ENCODE results near the gene ANAPC10. TPM values are rescaled to one million over a fixed set of nuclear protein-coding genes. Genes with fewer than 3 reads are reported as not detected.
A peak's percentile ranks its signal among the peaks of the same experiment; 100 is the strongest.

Gene ANAPC10
- total RNA-seq, 2 donors from 2014 or later, result 22.3 to 31.4 TPM

GRCh38 chr4:145075742-145076468 lies 22.1 kb downstream of the ANAPC10 start:
- WGBS, result 96% methylated on average over 1 of the region's 1 CpG
- intact Hi-C loops (cut with DNase I), result no loop called here
- TF ChIP-seq CTCF (IDR thresholded peaks at IDR 0.05) (no peak), POLR2AphosphoS5 (IDR thresholded peaks at IDR 0.05) (no peak), POLR2A (IDR thresholded peaks at IDR 0.05) (no peak)
- no peak for DNase-seq (ENCODE audit: low spot score)
- no peak overlapping the region for H3K27ac ChIP-seq
- no peaks in the 10 kb centered on the region for H3K9me3 ChIP-seq
- H3K36me3 ChIP-seq, result no peaks in the 10 kb centered on the region
- H3K4me1 ChIP-seq (replicated peaks), result no peaks in the 10 kb centered on the region
- H3K4me3 ChIP-seq, result no peak overlapping the region
- H3K27me3 ChIP-seq (replicated peaks; ENCODE audit: insufficient read depth), result no peaks in the 10 kb centered on the region

- WGBS, result 95% methylated on average over 2 of the region's 2 CpGs
- intact Hi-C loops (cut with DNase I), result no loop called here
- Histone ChIP-seq H3K9me3 (no peaks in the 10 kb centered on the region), H3K36me3 (no peaks in the 10 kb centered on the region), H3K4me1 (replicated peaks) (no peaks in the 10 kb centered on the region), H3K4me3 (no peak overlapping the region), H3K27ac (no peak overlapping the region), H3K27me3 (replicated peaks; ENCODE audit: insufficient read depth) (no peaks in the 10 kb centered on the region)
- TF ChIP-seq CTCF (IDR thresholded peaks at IDR 0.05), result no peak
- no peak for TF ChIP-seq POLR2A (IDR thresholded peaks at IDR 0.05)
- TF ChIP-seq POLR2AphosphoS5 (IDR thresholded peaks at IDR 0.05), result no peak
- no peak for DNase-seq (ENCODE audit: low spot score)
Observed at GRCh38 chr4:145071560-145071959, 26.4 kb downstream of the ANAPC10 start.

GRCh38 chr4:145069361-145069760 lies 28.6 kb downstream of the ANAPC10 start:
- intact Hi-C loops (cut with DNase I), result no loop called here
- Histone ChIP-seq H3K27me3 (replicated peaks; ENCODE audit: insufficient read depth) (no peaks in the 10 kb centered on the region), H3K4me1 (replicated peaks) (no peaks in the 10 kb centered on the region), H3K4me3 (no peak overlapping the region), H3K27ac (no peak overlapping the region), H3K9me3 (no peaks in the 10 kb centered on the region), H3K36me3 (no peaks in the 10 kb centered on the region)
- 88% methylated on average over 3 of the region's 3 CpGs for WGBS
- no peak for DNase-seq (ENCODE audit: low spot score)
- TF ChIP-seq POLR2A (IDR thresholded peaks at IDR 0.05) (no peak), CTCF (IDR thresholded peaks at IDR 0.05) (no peak), POLR2AphosphoS5 (IDR thresholded peaks at IDR 0.05) (no peak)

GRCh38 chr4:145066063-145066501 lies 31.9 kb downstream of the ANAPC10 start:
- Histone ChIP-seq H3K27me3 (replicated peaks; ENCODE audit: insufficient read depth) (no peaks in the 10 kb centered on the region), H3K4me1 (replicated peaks) (no peaks in the 10 kb centered on the region), H3K9me3 (no peaks in the 10 kb centered on the region), H3K36me3 (no peaks in the 10 kb centered on the region), H3K27ac (no peak overlapping the region), H3K4me3 (no peak overlapping the region)
- WGBS, result 56% methylated on average over 2 of the region's 2 CpGs
- intact Hi-C loops (cut with DNase I), result no loop called here
- no peak for DNase-seq (ENCODE audit: low spot score)
- TF ChIP-seq CTCF (IDR thresholded peaks at IDR 0.05) (no peak), POLR2AphosphoS5 (IDR thresholded peaks at IDR 0.05) (no peak), POLR2A (IDR thresholded peaks at IDR 0.05) (no peak)

- Histone ChIP-seq H3K36me3 (no peaks in the 10 kb centered on the region), H3K4me1 (replicated peaks) (no peaks in the 10 kb centered on the region), H3K4me3 (no peak overlapping the region), H3K27ac (no peak overlapping the region), H3K27me3 (replicated peaks; ENCODE audit: insufficient read depth) (no peaks in the 10 kb centered on the region), H3K9me3 (no peaks in the 10 kb centered on the region)
- DNase-seq (ENCODE audit: low spot score), result no peak
- intact Hi-C loops (cut with DNase I), result loop anchor here (5.0 kb wide), 1 partner anchor 889 kb away; no protein-coding TSS in a partner anchor
- 66% methylated on average over 6 of the region's 6 CpGs for WGBS
- peak in 3 of 4 experiments; percentile 49 to 53 (median 51) for TF ChIP-seq CTCF (IDR thresholded peaks at IDR 0.05)
- no peak for TF ChIP-seq POLR2AphosphoS5 (IDR thresholded peaks at IDR 0.05)
- no peak for TF ChIP-seq POLR2A (IDR thresholded peaks at IDR 0.05)
Observed at GRCh38 chr4:145061318-145061920, 36.6 kb downstream of the ANAPC10 start.
